Activated CD8-positive, alpha-beta memory T cell treated with anti-CD3 and anti-CD28 coated beads, Interleukin-2, amount 50 U/mL, for 1 hour (primary cell): ENCODE data around the gene PPP5C.
"Not testable (repeated sequence)": the region's sequence is repeated elsewhere in the genome, so short reads cannot be mapped to it uniquely, and the experiment has no call there.

ENCODE experiments used
- DNase-seq: peaks from one replicate; pipeline ENCODE4 v3.0.0-alpha.2; 2020; ENCODE audit errors: extremely low read depth

PPP5C gene, protein sequence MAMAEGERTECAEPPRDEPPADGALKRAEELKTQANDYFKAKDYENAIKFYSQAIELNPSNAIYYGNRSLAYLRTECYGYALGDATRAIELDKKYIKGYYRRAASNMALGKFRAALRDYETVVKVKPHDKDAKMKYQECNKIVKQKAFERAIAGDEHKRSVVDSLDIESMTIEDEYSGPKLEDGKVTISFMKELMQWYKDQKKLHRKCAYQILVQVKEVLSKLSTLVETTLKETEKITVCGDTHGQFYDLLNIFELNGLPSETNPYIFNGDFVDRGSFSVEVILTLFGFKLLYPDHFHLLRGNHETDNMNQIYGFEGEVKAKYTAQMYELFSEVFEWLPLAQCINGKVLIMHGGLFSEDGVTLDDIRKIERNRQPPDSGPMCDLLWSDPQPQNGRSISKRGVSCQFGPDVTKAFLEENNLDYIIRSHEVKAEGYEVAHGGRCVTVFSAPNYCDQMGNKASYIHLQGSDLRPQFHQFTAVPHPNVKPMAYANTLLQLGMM

DNA sequence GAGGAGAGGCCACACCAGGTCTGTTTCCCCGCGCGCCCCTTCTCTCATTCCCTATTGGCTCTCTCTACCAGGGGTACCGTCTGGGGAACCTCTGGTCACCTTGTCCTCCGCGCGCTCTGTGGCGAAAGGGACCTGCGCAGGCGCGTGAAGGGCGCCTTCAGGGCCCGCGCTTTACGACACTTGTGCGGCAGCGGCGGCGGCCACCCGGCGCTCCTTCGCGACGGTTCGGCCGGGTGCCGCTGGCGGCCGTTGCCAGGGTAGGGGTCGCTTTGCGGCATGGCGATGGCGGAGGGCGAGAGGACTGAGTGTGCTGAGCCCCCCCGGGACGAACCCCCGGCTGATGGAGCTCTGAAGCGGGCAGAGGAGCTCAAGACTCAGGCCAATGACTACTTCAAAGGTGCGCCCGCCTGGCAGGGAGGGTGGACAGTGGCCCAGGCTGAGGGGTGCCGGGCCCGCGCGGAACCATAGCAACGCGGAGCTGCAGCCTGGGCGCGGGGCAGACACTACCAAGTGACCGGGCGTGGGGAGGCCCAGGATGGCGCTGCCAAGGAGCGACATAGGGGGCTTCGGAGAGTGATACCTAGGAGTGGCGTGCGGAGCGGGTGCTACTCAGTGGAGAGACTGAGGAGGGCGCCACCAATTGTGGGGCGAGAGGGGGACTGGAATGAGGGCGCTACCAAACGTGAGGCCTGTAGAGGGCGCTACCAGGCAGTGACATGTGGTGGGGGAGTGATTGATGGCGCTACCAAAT lies at the start of gene PPP5C:
Gene PPP5C (plus strand): TSS at position 267 of the 751 bp plus-strand sequence. CDS start 10 bp downstream, at position 277.
- DNase-seq, result peak; percentile 30

DNA sequence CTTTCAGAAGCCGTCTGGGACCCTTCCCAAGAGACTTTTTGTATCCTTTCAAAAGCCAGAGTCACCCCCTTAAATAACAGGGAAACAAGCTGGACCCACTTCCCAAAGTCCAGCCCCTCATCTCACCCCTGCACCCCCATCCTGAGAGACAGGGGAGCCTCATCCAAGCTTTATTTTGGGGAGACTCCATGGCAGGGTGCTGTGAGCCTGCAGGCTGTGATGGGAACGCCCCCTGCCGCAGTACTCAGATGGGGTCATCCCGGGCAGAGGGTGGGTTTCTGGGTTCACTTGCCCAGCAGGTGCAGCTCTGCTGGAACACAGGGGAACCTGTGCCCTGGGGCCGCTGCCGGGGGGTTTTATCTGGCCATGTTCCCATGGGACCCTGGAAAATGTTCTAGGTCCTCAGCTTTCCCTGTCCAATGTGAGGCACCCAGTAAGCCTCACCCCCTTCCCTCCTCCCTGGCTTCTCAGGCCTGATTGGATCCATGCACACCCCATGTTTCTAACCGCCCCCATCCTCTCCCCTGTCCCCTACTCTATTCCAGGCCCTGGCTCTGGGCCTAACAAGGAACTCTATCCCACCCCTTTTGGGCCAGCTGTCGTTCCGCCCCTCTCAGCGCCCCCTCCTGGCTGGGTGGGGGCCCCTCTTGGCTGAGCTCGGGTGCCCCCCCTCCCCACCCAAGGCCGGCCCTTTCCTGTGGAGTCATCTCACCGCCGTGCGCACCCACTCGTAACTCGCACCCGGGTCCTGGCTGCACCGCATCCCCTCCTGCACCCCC lies 49.0 kb upstream of the PPP5C start:
- no peak for DNase-seq

DNA sequence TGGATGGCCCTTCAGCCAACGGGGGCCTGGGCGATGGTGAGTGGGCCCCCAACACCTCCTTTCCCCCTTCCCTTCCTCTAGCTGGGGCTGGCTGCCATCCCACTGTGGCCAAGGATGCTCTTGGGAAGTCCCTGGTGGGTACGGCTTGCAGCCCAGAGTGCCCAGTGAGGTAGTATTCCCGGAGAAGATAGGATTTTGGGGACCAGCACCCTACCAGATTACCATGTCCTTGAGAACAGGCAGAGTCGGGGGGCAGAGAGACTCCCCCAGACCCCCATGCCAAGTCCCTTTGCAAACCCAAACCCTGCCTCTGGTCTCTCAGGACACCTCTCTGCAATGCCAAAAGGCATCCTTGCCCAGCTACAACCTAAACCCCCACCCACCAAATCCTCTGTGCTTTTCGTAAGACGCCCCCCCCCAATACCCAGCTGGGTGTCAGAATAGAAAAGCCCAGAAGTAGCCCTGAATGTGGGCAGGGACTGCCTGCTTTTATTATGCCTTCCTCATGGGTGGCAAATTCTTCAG lies 48.3 kb upstream of the PPP5C start:
- DNase-seq, result no peak

DNA sequence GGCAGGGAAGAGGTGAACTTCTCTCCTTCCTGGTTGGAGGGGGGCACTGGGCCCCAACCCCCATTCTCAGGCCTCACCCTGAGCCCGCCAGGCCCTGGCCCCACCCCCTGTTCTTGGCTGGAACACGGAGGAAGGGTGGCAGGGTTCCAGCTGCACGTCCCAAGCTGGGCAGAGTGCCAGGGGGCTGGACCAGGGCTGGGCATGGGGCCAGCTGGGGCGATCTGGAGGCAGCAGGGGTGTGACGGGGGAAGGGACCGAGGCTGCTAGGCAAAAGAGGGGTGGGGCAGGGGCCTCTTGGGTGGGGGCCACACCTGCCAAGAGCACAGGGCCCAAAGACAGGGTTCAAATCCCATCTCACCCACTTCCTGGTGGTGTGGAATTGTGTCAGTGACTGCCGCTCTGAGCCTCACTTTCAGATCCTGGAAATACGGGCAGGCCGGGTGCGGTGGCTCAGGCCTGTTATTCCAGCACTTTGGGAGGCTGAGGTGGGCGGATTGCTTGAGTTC lies 47.8 kb upstream of the PPP5C start:
- DNase-seq, result no peak

DNA sequence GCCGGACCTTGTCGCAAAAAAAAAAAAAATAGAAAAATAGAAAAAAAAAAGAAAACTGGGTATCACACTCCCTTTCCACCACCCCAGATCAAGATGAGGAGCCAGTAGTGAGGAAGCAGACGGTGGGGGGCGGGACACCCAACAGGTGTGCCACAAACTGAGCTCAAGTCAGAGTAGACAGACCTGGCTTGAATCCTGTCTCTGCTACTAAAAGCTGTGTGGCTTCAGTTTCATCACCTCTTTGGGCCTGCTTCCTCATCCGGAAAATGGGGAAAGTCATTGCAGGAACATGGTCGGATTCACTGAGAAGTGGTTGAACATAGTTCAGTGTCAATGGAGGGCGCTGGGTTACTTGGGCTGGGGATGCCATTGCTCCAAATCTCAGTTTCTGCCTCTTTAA lies 47.2 kb upstream of the PPP5C start:
- DNase-seq, result no peak

DNA sequence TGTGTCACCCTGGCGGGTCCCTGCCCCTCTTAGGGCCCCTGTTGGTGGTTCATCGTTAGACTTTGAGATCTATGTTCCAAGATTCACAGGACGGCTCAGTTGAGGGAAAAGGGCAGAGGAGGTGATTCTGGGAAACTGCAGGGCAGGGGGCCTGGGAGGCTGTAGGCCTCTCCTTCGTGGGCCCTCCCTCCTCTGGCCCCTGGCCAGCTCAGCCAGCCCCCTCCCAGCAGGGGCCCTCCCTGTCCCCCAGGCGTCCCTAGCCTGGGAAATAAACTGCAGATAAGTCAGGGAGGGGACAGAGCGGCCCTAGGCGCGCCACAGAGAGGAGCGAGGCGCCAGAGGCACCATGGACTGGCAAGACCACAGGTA lies 43.6 kb upstream of the PPP5C start:
- DNase-seq, result no peak

DNA sequence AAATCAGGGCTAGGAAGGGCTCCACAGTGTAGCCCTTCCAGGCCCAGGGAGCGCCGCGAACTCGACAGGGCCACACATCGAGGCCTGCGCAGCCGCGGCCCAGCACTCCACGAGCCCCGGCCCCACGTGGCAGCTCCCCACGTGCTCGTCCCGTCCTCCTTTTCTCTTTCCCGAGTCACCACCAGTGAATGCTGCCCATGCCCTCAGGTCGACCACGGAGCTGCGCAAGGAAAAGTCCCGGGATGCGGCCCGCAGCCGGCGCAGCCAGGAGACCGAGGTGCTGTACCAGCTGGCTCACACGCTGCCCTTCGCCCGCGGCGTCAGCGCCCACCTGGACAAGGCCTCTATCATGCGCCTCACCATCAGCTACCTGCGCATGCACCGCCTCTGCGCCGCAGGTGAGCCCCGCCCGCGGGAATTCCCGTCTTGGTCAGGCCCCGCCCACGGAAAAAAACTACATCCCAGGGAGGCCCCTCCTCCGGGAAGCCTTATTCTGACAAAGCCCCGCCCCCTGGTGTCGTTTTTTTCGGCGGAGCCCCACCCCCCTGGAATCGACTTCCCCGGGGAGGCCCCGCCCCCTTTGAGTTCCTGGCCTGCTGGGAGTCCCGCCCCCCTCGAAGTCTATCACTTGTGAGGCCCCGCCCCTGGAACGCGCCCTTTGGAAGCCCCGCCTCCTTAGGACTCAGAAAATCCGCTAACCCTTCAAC lies 43.0 kb upstream of the PPP5C start:
- no peak for DNase-seq

DNA sequence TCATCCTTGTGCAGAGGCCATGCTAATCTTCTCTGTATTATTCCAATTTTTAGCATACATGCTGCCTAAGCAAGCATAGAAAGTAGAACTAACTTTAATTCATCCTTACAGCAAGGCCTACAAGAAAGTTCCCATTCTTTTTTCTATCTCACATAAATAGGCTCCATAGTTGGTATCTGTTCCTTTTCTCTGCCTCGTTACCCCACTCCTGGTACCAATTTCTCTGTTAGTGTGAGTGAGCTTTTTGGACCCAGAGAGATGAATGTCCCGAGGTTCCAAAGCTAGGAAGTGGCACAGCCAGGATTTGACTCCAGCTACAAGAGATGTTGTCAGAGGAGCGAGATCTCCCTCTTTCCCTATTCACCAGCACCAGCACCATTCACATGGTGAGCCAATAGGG lies 40.4 kb upstream of the PPP5C start:
- DNase-seq, result no peak

DNA sequence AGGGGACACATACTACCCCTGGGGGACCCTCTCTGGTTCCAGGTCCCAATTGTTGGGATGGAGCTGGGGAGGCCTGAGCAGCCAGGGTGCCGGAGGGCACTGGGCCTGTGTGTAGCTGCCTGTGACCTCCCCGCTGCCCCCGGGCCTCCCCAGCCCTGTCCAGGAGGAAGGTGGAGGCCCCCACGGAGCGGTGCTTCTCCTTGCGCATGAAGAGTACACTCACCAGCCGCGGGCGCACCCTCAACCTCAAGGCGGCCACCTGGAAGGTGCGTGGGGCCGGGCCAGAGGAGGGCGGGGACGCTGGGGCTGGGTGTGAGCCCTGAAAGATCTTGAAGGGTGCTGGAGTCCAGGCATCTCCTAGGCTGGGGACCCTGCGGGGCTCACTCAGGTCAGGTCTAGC lies 38.4 kb upstream of the PPP5C start:
- no peak for DNase-seq

DNA sequence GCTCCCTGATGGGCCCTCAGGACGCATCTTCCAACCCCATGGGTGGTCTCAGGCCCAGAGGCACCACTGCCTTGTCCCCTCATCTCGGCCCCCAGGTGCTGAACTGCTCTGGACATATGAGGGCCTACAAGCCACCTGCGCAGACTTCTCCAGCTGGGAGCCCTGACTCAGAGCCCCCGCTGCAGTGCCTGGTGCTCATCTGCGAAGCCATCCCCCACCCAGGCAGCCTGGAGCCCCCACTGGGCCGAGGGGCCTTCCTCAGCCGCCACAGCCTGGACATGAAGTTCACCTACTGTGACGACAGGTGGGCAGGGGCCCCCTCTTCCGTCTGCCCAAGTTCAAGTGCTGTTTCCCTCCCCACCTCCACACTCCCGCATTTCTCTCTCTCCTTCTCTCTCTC lies 37.8 kb upstream of the PPP5C start:
- no peak for DNase-seq

DNA sequence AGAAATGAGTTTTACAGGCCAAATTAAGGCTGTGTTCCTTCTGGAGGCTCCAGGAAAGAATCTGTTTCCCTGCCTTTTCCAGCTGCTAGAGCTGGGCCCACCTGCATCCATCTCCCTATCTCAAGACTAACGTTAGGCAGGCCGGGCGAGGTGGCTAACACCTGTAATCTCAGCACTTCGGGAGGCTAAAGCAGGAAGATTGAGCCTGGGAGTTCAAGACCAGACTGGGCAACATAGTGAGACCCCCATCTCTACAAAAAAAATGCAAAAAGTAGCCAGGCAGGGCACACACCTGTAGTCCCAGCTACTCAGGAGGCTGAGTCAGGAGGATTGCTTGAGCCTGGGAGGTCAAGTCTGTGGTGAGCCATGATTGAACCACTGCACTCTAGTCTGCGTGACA lies 35.4 kb upstream of the PPP5C start:
- DNase-seq, result no peak

DNA sequence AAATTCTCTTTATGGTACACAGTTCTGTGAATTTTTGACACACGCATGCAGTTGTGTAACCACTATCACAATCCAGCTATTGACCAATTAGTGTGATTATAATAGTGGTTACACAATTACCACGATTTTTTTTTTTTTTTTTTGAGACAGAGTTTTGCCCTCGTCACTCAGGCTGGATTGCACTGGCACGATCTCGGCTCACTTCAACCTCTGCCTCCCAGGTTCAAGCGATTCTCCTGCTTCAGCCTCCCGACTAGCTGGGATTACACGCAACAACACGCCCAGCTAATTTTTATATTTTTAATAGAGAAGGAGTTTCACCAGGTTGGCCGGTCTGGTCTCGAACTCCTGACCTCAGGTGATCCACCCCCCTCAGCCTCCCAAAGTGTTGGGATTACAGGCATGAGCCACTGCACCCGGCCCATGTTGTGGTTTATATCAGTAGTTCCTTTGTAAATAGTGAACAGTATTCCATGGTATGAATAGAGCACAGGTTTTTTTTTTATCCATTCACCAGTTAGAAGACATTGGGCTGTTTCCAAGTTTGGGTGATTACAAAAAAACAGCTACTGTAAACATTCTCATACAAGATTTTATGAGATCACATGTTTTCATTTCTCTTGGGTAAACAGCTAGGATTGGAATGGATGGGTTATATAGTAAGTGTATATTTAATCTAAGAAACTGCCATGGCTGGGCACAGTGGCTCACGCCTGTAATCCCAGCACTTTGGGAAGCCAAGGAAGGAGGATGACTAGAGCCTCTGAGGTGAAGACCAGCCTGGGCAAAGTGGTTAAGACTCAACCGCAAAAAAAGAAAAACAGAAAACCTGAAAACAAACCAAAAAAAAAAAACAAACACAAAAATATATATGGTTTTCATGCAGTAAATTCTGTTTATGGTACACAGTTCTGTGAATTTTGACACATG lies 33.1 kb upstream of the PPP5C start:
- DNase-seq, result not testable (repeated sequence)

DNA sequence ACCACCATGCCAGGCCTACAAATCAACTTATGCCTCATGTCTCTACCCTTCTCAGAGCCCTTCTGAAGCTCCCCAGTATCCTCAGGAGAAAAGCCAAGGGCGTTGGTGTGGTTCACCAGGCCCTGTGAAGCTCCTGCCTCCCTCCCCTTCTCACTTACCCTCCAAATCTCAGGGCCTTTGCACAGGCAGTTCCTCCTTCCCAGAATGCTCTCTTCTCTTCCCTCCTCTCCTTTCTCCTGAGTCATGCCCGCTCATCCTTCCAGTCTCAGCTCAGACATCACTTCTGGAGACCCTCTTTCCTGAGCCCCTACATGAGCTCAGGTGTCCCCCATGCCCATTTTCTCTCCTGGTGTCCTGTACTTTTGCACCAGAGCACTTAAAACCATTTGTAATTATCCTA lies 29.5 kb upstream of the PPP5C start:
- DNase-seq, result no peak

DNA sequence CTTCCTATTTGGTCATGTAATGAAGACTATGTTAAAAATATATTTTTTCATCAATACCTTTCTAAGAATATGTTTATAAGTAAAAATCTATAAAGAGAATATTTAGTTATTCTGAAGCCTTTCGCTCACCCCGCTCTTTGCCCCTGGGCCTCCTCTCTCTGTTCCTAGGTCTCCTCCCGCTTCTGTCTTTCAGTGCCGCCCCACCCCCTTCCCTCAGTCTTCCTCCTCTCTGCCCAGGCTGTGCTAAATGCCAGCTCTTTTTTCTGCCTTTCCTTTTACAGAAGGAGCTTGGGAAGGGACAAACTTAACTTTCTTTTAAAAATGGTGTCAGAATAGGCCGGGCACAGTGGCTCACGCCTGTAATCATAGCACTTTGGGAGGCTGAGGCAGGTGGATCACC lies 27.3 kb upstream of the PPP5C start:
- DNase-seq, result no peak

DNA sequence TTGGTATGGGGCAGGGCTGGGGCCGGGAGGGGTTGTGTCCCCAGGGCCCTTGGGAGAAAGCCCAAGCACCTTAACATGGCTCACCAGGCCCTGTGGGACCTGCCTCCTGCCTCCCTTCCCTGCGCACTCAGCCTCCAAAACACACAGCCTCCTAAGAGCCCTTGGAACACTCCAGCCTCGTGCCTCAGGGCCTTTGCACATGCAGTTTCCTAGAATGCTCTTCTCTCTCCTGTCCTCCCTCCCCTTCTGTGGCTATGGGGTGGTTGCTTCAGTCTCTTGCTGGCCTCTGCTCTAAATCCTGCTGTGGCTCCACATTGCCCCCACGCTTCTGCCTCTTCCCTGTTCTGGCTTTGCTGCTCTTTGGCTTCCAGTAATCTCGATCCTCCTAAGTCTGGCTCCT lies 26.3 kb upstream of the PPP5C start:
- DNase-seq, result no peak

DNA sequence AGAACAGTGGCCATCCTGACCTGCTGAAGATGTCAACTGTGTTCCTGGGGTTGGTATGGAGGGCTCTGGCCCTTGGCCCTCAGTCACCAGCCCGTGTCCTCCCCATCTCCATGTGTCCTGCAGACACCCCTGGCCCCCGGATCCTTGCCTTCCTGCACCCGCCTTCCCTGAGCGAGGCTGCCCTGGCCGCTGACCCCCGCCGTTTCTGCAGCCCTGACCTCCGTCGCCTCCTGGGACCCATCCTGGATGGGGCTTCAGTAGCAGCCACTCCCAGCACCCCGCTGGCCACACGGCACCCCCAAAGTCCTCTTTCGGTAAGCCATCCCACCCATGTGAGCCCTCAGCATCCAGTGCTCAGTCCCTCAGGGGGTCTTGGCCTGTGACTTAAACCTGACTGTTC lies 25.2 kb upstream of the PPP5C start:
- no peak for DNase-seq

DNA sequence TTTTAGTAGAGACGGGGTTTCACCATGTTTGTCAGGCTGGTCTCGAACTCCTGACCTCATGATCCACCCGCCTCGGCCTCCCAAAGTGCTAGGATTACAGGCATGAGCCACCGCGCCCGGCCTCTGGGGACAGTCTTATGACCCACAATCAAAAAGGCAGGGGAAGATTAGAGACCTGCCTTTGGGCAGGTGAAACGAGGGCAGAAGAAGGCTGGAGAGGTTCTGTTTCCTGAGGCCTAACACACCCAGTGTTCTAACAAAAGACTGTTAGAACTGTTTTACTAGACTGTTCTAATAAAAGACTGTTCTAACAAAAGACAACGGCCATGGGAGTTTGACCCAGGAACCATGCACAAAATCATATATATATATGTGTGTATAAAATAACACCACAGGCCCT lies 23.7 kb upstream of the PPP5C start:
- not testable (repeated sequence) for DNase-seq

DNA sequence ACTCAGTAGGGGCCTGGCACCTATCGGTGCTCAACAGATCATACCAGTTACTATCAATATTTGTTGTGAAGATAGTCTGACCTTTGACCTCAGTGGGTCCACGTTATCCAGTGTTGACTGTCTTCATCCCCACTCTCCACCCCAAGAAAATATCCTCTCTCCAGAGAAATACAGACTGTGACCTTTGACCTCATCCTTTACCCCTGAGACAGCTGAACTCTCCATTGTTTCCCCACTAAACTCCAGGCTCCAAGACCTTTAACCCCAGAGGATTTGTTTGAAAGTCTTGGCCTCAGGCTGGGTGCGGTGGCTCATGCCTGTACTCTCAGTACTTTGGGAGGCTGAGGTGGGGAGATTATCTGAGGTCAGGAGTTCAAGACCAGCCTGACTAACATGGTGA lies 22.6 kb upstream of the PPP5C start:
- DNase-seq, result no peak

DNA sequence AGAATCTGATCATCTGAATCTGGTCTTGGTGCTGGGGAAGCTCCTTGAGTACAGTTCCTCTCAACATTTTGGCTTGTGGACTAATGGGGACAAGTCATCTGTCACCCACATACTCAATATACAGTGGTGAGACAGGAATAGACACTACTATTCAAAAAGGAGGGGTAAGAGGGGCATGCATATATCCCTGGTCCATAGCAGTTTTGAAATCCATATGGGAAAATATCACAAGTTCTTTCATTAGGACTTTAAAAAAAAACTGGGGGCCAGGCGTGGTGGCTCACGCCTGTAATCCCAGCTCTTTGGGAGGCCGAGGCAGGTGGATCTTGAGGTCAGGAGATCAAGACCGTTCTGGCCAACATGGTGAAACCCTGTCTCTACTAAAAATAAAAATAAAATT lies 20.3 kb upstream of the PPP5C start:
- DNase-seq, result no peak

DNA sequence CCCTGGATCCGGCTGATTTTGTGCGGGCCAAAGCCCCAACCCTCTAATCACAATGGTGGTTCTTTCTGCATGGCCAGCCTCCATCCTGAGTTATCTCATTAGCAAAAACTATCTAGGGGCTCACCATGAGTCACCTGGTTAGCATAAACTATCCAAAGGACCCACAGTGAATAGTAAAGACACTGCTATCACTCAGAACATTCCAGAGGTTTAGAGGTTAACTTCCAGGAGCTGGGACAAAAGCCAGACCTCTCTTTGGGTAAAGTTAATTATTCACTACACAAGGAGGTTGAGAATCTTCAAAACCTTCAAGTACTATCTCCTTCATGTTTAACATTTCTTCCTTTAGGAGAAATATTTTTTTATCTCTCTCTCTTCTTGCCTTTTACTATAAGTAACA lies 18.8 kb upstream of the PPP5C start:
- no peak for DNase-seq
